Fibroblast of lung (primary cell): ENCODE data around the gene IL25. TPM values are rescaled to one million over a fixed set of nuclear protein-coding genes. Genes with fewer than 3 reads are reported as not detected.

ENCODE experiments used
- DNase-seq, 2 donors: peaks; one replicate each; pipeline versions ENCODE4 v3.0.0 to v3.0.0-alpha.2; 2010; ENCODE audit warnings: low read depth in 2 of 2
- H2AFZ ChIP-seq: 2 replicates; pipeline ENCODE4 v1.5.1; 2012; ENCODE audit warnings: low read length, control low read depth, inconsistent platforms
- H3K27ac ChIP-seq: 2 replicates; pipeline ENCODE4 v1.5.1; 2011; ENCODE audit warnings: low read length, control low read depth; ENCODE audit not compliant: insufficient read depth
- H3K27me3 ChIP-seq: 2 replicates; pipeline ENCODE4 v1.5.1; 2011; ENCODE audit warnings: mild to moderate bottlenecking, low read length; ENCODE audit not compliant: control insufficient read depth, insufficient read depth
- H3K36me3 ChIP-seq: 2 replicates; pipeline ENCODE4 v1.5.1; 2011; ENCODE audit warnings: low read length; ENCODE audit not compliant: control insufficient read depth, insufficient read depth
- H3K4me1 ChIP-seq: 2 replicates; pipeline ENCODE4 v1.5.1; 2011; ENCODE audit warnings: low read length; ENCODE audit not compliant: control insufficient read depth, insufficient read depth; ENCODE audit errors: extremely low read depth
- H3K4me2 ChIP-seq: 2 replicates; pipeline ENCODE4 v1.5.1; 2011; ENCODE audit warnings: low read length, control low read depth; ENCODE audit not compliant: insufficient read depth; ENCODE audit errors: extremely low read depth
- H3K4me3 ChIP-seq, 4 experiments: fragments of 200-600 bp in 1 of 4; sonication (generic) in 1 of 4; replicated peaks in 1 of 4; 2 replicates each; pipeline ENCODE4 v1.5.1; 2011 to 2016; ENCODE audit warnings: low read length in 4 of 4, low read depth in 3 of 4, mild to moderate bottlenecking in 3 of 4, control low read depth in 2 of 4, inconsistent platforms in 1 of 4, mixed read lengths in 1 of 4; ENCODE audit not compliant: insufficient read depth in 1 of 4; ENCODE audit errors: control extremely low read depth in 1 of 4
- H3K79me2 ChIP-seq: 2 replicates; pipeline ENCODE4 v1.5.1; 2012; ENCODE audit warnings: mild to moderate bottlenecking, low read length, inconsistent platforms; ENCODE audit not compliant: control insufficient read depth, insufficient read depth
- H3K9ac ChIP-seq: 2 replicates; pipeline ENCODE4 v1.5.1; 2011; ENCODE audit warnings: mild to moderate bottlenecking, low read length, control low read depth; ENCODE audit not compliant: insufficient read depth
- H3K9me3 ChIP-seq: 2 replicates; pipeline ENCODE4 v1.5.1; 2012; ENCODE audit warnings: low read depth, low read length; ENCODE audit not compliant: control insufficient read depth, insufficient read depth
- H4K20me1 ChIP-seq: 2 replicates; pipeline ENCODE4 v1.5.1; 2011; ENCODE audit warnings: low read length; ENCODE audit not compliant: control insufficient read depth, insufficient read depth; ENCODE audit errors: extremely low read depth
- EZH2 ChIP-seq: IDR thresholded peaks from 2 replicates; pipeline ENCODE4 v1.5.1; 2012; ENCODE audit warnings: low read length, control low read depth, mild to moderate bottlenecking; ENCODE audit errors: missing control alignments
- polyA plus RNA-seq, 2 donors: library from polyadenylated mRNA; depleted of rRNA in 1 of 2; stranded (reverse) in 1 of 2; unstranded in 1 of 2; fragments of >200 nt; gene quantifications; 2 replicates each; pipeline ENCODE4 v1.2.1, GENCODE V29; 2011 to 2012; ENCODE audit warnings: missing spikeins in 1 of 2
- total RNA-seq: library from RNA; depleted of rRNA; stranded (reverse); fragments of >200 nt; gene quantifications from 2 replicates; pipeline ENCODE4 v1.2.1, GENCODE V29; 2014
- TF ChIP-seq, protein P1 (sequence below), 2 donors: IDR thresholded peaks in 1 of 2; conservative IDR thresholded peaks in 1 of 2; 1 replicate in 1 of 2; 2 replicates in 1 of 2; pipeline ENCODE4 v1.5.1; 2011 to 2012; ENCODE audit warnings: low read length in 2 of 2, control low read depth in 1 of 2, inconsistent platforms in 1 of 2, low read depth in 1 of 2, mild to moderate bottlenecking in 1 of 2

The IL25 gene
- total and polyA plus RNA-seq, 2 donors (not counting 1 experiment from before 2014, with no cell fraction given), result not detected

DNA sequence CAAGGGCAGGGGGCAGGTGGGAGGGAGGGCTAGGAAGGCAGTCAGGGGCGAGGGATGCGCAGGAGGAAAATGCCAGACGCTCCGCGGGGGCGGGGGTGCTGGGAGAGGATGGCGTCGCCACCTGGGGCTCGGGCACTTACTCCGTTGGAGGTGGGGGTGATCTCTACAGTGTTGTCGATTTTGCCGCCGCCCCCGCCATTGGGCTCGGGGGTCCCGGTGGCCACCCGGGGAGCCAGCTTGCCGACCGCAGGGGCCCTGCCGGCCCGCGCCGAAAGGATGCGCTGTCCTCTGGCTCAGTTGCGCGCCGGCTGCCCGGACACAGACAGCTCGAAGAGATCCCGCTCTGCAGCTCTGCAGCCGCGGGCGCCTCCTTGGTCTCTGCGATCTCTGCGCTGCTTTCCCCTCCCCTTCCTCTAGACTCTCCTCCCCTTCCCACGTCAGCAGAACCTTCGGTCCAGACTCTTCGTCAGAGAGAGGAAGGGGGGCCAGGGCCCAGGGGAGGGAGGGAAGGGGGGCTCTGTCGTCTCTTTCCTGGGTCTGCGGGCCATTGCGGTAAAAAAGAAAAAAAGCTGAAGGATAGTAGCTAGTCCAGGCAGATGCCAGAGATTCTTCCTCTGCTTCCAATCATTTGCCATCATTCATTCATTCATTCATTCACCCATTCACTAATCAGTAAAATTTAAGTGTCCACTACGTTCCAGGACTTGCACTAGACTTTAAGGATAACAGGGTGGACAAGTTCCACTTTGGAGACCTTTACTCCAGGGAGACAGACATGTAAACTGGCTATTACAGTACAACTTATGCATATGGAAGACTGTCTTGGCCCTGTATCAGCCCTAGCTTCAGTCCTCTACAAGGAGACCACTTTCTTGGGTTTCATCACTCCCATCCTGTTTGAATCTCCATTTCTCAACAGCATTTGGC lies 19.8 kb upstream of the IL25 start, which contains the start of gene SLC22A17:
TSS of gene SLC22A17 (minus strand) at position 382 of the 927 bp plus-strand sequence.
- DNase-seq, result peak; percentile 88 to 89
- peak within 1 kb of the TSS; percentile 75 for H3K4me2 ChIP-seq
- H3K27me3 ChIP-seq, result peaks cover 2% of the 10 kb centered on the region
- no peaks in the 10 kb centered on the region for H3K9me3 ChIP-seq
- H3K27ac ChIP-seq, result no peak within 1 kb of the TSS
- H4K20me1 ChIP-seq, result no peaks in the 10 kb centered on the region
- no peaks in the 10 kb centered on the region for H3K4me1 ChIP-seq
- no peak for TF ChIP-seq EZH2
- TF ChIP-seq, protein P1, sequence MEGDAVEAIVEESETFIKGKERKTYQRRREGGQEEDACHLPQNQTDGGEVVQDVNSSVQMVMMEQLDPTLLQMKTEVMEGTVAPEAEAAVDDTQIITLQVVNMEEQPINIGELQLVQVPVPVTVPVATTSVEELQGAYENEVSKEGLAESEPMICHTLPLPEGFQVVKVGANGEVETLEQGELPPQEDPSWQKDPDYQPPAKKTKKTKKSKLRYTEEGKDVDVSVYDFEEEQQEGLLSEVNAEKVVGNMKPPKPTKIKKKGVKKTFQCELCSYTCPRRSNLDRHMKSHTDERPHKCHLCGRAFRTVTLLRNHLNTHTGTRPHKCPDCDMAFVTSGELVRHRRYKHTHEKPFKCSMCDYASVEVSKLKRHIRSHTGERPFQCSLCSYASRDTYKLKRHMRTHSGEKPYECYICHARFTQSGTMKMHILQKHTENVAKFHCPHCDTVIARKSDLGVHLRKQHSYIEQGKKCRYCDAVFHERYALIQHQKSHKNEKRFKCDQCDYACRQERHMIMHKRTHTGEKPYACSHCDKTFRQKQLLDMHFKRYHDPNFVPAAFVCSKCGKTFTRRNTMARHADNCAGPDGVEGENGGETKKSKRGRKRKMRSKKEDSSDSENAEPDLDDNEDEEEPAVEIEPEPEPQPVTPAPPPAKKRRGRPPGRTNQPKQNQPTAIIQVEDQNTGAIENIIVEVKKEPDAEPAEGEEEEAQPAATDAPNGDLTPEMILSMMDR (conservative IDR thresholded peaks at IDR 0.05 in 1 of 2, IDR thresholded peaks at IDR 0.05 in 1 of 2; ENCODE audit: low read depth in 1 of 2, low read length in 2 of 2), result peak; percentile 16 to 23
- H3K4me3 ChIP-seq, result peak within 1 kb of the TSS; percentile 48 to 74 (median 58)
- no peaks in the 10 kb centered on the region for H3K36me3 ChIP-seq
- no peaks in the 10 kb centered on the region for H3K79me2 ChIP-seq
- H2AFZ ChIP-seq, result peak within 1 kb of the TSS; percentile 60
- H3K9ac ChIP-seq, result peak within 1 kb of the TSS; percentile 41

DNA sequence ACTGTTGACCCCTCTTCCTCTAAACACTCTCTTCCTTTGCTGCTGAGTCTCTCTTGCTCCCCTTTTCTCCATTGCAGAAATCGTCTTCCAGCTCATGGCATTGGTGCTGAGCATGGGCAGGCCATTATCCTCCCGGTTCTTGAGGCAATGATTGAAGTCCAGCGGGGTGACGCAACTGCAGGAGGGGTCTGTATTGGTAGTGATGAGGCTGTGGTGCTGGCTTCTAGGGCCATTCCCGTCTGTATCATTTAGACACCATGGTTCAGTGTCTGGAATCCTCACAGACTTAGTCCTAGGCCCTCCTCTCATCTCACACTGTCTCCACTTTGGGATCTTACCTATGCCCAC lies 19.2 kb upstream of the IL25 start:
- no peak overlapping the region for H3K4me3 ChIP-seq
- no peaks in the 10 kb centered on the region for H3K36me3 ChIP-seq
- H3K4me1 ChIP-seq, result no peaks in the 10 kb centered on the region
- no peak overlapping the region for H2AFZ ChIP-seq
- TF ChIP-seq, protein P1 (conservative IDR thresholded peaks at IDR 0.05 in 1 of 2, IDR thresholded peaks at IDR 0.05 in 1 of 2; ENCODE audit: low read depth in 1 of 2, low read length in 2 of 2), result no peak
- no peak for TF ChIP-seq EZH2
- DNase-seq, result no peak
- no peak overlapping the region for H3K9ac ChIP-seq
- H3K27me3 ChIP-seq, result peaks cover 2% of the 10 kb centered on the region
- no peak overlapping the region for H3K4me2 ChIP-seq
- no peaks in the 10 kb centered on the region for H3K9me3 ChIP-seq
- H4K20me1 ChIP-seq, result no peaks in the 10 kb centered on the region
- H3K27ac ChIP-seq, result no peak overlapping the region
- no peaks in the 10 kb centered on the region for H3K79me2 ChIP-seq

DNA sequence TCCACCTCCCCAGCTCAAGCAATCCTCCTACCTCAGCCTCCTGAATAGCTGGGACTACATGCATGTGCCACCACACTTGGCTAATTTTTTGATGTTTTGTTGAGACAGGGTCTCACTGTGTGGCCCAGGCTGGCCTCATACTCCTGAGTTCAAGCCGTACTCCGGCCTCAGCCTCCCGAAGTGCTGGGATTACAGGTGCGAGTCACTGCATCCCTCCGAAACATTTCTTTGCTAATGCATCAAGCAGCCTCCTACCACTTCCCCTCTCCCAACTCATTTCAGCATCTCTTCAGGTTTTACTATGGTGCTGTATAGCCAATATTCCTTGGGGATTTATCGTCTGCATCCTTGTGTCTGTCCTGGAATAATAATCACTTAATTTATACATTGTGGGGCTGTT lies 17.6 kb upstream of the IL25 start:
- no peak overlapping the region for H3K4me2 ChIP-seq
- H3K36me3 ChIP-seq, result no peaks in the 10 kb centered on the region
- no peak overlapping the region for H3K4me3 ChIP-seq
- H3K9ac ChIP-seq, result no peak overlapping the region
- no peak for TF ChIP-seq EZH2
- TF ChIP-seq, protein P1 (conservative IDR thresholded peaks at IDR 0.05 in 1 of 2, IDR thresholded peaks at IDR 0.05 in 1 of 2; ENCODE audit: low read depth in 1 of 2, low read length in 2 of 2), result no peak
- H3K4me1 ChIP-seq, result no peaks in the 10 kb centered on the region
- no peaks in the 10 kb centered on the region for H4K20me1 ChIP-seq
- H3K9me3 ChIP-seq, result no peaks in the 10 kb centered on the region
- no peaks in the 10 kb centered on the region for H3K79me2 ChIP-seq
- no peak for DNase-seq
- peaks cover 2% of the 10 kb centered on the region for H3K27me3 ChIP-seq
- H3K27ac ChIP-seq, result no peak overlapping the region
- no peak overlapping the region for H2AFZ ChIP-seq
